GM21526 (cell line): ENCODE data around the gene DCAF15.
"Not testable (repeated sequence)": the region's sequence is repeated elsewhere in the genome, so short reads cannot be mapped to it uniquely, and the experiment has no call there.

Source experiments
- ATAC-seq: cut with Tn5 transposase; IDR thresholded peaks from one replicate; pipeline ENCODE4 v1.9.1; 2021; ENCODE audit warnings: moderate library complexity; ENCODE audit not compliant: unreplicated experiment, low FRiP score

DCAF15 gene

DNA sequence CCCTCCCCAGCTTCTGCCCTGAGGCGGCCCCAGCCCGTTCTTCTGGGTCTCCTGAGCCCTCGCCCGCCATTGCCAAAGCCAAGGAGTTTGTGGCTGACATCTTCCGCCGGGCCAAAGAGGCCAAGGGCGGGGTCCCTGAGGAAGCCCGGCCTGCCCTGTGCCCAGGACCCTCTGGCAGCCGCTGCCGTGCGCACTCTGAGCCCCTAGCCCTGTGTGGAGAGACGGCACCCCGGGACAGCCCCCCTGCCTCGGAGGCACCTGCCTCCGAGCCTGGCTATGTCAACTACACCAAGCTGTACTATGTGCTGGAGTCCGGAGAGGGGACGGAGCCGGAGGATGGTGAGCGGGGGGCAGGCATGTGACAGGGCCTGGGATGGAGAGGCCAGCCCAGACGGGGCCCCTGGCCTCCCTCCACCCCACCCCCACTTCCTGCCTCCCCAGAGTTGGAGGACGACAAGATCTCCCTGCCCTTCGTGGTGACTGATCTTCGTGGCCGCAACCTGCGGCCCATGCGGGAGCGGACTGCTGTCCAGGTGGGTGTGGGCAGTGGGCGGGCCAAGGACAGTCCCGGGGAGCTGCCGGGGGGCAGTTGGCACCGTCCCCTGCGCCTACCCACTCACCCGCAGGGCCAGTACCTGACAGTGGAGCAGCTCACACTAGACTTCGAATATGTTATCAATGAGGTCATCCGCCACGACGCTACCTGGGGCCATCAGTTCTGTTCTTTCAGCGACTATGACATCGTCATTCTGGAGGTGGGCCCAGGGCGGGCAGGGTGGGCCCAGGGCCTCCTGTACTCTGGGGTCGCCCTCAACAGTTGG, 7.0 kb downstream of the DCAF15 start:
- ATAC-seq: no peak

DNA sequence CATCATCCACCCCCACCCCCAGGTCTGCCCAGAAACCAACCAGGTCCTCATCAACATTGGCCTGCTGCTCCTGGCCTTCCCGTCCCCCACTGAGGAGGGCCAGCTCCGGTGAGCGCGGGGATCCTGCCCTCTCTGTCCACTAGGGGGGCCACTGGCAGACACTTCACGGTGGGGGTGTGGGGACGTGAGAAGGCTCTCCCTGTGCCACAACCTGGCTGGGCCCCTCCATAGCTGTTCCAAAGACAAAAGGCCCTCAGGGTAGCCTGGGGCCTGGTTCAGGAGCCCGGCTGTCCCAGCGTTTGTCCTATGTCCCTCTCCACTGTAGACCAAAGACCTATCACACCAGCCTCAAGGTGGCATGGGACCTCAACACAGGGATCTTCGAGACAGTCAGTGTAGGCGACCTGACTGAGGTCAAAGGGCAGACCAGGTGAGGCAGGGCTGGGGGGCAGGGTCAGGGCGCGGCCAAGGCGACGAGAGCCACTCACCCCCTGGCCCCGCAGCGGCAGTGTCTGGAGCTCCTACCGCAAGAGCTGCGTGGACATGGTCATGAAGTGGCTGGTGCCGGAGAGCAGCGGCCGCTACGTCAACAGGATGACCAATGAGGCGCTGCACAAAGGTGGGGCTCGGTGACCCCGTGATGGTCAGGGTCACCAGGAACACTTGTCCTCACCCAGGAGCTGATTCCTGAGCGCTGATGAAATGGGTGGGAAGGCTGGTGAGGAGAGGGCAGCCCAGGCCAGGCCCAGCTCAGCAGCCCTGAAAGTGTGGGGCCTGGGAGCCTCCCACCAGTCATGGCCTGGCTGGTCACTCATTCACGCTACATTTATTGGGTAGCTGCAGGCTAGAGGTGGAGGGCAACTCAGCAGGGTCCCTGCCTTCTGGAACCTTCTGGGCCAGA, 7.9 kb downstream of the DCAF15 start:
- ATAC-seq: no peak

DNA sequence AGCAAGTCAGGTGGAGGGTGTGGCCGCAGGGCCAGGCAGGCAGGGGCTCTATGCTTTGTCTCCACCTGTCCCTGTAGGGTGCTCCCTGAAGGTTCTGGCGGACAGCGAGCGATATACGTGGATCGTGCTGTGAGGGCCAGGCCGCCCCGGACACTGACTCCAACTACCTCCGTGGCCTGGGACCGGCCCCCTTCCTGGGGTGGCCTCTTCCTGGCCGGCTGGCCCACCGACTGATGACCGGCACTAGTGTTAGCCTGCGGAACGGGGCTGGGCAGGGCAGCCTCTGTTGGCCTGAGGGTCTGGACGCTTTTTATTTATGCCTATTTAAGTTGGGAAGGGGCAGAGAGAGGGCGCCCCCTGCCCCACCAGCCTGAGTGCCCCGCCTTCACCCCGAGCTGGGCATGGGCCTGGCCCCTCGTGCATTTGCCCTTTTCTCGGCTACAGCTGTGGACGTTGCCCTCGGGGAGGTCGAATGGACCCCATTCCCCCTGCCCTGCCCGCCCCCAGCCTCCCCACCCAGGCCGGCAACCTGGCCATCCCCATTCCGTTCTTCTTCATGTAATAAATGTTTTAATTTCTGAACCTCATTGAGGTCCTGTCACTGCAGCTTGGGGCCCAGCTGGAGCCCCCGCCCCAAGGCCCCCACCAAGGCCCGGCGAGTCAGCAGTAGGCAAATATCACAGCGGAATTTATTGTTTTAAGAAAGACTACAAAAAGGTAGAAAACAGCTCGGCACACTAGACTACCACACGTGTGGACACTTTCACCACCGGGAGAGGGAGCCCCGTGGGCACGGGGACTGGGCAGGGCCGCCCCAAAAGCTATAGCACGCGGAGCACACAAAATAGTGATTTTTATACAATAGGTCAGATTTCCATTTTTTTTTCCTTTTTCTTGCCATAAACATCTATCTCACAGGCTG, 8.8 kb downstream of the DCAF15 start:
- ATAC-seq: no peak

DNA sequence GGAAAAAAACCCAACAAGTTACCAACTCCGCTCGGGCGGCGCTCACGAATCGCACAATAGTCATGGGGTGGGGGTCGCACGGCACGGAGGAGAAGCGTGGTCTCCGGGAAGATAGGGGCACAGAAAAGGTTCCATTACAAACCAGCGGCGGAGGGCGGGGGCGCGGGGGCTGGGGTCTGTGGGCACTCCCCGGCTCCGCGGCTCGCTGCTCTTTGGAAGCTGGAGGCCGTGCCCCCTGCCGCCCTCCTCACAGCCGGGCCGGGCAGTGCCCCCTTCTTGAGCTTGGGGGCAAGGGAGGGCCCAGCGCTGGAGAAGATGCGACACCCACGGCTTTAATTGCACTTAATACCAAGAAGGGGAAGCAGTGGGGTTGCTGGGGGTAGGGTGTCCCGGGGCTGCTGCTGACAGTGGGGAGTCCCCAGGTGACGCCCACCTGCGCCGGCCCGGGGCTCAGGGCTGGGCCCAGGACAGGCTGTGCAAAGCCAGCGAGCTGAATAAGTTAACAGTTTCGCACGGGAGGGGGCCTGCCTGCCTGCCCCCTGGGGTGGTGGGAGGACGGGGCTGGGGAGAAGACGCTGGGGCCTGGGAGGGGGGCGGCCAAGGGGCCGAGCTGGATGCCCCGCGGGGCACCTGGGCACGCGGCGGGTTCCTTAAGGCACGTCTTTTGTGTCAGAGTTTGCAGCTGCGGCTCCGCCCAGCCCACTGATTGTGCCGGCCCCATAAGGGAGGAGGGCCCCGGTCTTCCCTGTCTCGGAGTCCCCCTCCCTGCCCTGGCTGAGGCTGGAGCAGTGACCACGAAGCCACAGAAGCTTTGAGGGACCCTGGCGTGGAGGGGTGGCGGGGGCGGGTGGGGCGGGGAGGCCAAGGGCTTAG, 9.8 kb downstream of the DCAF15 start:
- ATAC-seq: no peak

DNA sequence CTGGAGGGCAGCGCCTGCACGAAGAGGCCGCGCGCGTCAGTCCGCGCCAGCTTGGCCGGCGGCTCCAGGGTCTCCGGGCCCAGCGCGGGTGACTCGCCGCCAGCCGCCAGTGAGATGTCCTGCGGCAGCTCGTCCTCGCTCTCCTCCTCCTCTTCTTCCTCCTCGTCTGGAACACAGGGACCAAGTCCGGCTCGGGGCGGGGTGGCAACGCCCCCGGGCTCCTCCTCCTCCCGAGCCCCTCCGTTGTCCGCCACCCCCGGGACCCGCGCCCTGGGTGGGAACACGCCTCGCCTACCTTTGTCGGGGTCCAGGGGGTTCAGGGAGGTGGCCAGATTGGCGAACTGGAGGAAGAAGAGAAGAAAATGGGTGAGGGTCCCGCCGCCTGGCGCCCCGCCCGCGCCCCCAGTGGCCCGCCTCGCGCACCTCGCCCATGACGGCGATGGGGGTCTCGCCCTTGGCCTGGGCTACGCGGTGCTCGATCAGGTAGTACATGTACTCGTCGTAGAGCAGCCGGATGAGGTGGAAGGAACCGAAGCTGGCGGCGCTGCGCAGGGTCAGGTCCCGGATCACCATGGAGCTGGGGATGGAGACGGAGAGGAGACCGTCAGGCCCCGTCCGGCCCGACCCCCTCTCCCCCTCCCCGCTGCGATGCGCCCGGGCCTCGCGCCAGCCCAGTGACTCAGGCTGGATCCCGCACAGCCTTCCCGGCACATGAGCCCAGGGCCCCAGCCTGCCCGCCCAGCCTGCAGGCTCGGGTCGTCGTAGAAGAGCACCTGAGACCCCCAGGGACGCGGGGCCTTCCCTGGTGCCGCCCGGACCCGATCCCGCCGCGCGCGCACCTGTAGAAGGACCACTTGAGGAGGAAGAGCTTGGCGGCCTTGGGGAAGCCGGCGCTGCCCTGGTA, 10.6 kb downstream of the DCAF15 start:
- ATAC-seq: no peak

DNA sequence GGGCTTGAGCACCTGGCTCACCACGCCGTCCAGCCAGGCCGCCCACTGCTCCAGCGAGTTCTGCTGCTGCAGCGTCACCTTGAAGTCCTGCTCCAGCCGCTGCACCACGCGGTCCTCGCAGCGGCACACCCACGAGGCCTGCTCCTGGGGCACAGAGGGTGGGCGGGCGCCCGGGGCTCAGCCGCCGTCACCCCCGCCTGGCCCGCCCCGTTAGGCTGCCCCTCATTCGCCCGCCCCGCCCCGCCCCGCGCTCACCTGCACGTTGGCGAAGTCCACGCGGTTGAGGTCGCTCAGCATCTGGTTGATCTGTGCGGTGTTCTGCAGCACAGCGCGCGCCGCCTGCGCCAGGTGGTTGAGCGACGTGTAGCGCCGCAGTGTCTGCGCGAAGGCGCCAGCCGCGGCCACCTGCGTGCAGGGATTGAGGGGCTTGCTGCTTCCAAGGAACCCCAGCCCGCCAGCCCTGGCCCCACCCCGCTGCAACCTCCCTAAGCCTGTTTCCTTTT, 11.3 kb downstream of the DCAF15 start:
- no peak for ATAC-seq

DNA sequence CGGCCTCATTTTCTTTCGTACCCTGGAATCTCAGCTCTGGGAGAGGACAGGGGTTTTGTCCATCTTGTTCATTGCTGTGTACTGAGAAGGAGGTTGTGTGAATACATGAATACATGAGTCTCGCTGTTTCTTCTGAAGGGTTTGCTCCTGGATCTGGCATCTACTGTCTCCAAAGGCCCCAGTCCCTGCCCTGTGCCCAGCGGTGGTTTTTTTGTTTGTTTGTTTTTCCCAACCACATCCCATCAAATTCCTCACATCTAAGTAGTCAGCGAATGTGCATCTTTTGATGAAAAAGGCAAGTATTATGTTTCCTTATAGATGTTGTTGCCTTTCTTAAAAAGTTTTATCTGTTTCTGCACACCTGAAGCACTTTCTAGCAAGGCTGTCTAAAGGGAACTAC, 12.5 kb downstream of the DCAF15 start:
- no peak for ATAC-seq

DNA sequence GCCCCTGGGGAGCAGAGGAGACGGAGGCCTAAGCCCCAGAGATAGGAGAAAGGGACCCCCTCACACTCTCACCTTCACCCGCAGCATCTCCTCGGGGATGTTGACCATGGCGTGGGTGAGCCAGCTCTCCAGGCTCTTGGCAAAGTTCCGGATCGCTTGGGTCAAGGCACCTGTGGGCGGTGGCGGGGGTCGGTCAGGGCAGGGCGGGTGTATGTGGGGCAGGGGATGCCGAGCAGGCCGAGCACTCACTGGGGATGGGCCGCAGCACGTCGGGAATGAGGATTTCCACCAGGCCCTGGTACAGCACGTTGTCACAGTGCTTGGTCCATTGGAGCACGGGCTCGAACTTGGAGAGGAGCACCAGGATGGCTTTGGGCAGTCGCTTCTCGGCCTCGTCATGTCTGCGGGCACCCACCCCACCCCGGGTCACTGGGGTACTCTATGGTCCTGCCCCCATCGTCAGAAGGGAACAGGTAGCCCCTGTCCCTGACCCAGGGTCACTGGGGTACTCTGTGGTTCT, 13.1 kb downstream of the DCAF15 start:
- no peak for ATAC-seq

DNA sequence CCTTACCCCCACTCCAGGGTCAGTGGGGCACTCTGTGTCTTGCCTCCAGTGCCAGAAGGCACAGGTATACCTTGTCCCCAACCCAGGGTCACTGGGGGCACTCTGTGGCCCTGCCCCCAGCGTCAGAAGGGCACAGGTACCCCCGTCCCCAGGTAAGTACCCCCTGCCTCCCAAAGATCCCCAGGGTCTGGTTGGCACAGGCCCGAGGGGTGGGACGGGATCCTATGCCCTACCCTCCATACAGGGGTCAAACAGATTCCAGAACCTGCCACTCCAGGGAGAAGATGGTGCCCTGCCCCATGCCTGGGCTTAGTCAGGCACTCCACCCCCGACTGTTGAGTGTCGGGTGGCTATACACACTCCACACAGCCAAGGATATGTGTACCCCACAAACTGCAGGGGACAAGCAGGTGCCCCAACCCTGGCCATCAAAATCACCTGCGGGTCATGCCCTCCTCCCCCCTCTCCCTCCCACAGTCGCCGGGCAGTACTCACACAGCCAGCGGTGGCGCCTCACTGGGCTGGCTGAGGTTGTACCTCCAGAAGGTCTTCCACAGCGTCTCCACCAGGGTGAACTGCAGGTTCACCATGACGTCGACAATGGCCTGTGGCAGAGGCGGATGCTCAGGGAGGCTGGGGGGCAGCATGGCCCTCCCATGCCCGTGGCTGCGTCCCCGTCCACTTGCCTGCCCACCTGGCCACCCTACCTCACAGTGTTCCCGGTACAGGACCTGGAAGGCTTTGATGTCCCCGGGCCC, 13.8 kb downstream of the DCAF15 start:
- ATAC-seq: no peak

DNA sequence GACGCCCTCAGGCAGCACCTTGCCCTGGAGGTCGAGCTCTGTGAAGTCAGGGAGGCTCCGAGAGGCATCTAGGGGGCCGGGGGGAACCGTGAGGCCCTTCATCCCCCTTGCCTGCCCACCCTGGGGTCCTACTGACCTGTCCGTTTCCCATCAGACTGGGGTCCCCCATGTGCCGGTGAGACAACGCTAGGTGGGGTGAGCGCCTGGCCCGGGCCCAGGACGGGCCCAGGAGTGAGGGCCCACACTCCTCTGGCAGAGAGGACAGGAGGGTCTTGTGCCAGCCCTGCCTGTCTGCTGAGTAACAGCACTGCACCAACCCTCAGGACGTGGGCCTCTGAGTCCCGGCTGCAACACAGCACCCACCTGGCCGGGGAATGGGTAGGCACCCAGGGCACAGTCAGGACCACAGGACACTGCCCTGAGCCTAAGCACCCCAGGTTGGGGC, 14.4 kb downstream of the DCAF15 start:
- no peak for ATAC-seq

DNA sequence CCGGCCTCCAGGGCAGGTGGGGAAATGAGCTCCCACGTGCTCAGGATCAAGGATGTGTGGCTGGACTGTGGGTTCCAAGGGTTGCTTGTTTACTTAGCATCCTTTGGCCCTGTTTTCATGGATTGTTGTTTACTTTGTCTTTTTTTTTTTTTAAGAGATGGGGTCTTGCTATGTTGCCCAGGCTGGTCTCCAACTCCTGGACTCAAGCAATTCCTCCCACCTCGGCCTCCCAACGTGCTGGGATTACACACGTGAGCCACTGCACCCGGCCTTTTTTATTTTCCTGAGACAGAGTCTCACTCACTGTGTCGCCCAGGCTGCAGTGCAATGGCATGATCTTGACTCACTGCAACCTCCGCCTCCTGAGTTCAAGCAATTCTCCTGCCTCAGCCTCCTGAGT, 14.9 kb downstream of the DCAF15 start:
- ATAC-seq: not testable (repeated sequence)

DNA sequence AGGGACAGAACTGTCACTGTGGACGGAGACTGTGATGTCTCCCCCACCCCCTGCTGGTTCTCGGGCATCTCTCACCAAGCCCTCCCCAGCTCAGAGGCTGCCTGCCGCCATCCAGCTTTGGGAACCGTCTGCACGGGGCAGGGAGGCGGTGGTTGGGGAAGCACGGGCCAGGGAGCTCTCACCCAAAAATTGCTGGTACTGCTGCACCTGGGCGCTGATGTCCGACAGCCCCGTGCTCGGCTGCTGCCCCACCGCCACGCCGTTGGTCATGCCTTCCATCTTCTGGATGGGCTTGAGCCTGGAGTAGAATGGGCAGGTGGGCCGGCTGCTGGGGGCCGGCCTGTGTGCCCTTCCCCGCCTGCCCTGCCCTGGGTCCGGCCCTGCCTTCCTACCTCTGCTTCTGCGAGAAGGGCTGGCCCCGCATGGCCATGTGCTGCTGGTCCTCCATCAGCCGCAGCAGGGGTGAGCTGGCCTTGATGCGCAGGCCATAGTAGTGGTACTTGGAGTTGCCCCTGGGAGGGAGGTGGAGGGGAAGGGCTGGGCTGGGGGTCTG, 16.1 kb downstream of the DCAF15 start:
- no peak for ATAC-seq

DNA sequence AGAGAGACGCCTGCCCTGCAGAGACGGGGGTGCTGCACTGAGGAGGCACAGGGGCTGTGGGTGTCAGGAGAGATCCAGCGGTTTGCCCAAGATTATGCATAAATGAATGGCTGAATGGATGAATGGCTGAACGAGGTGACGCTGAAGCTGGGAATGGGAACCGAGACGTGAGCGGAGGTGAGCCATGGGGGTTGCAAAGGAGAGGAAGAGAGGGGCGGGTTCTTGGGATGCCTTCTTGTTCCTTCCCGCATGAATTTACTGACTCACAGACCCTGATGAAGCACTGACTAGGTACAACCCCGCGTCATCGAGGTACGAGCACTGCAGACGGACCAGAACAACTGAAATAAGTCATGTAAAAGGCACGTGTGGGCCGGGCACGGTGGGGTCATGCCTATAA, 16.7 kb downstream of the DCAF15 start:
- ATAC-seq: no peak

DNA sequence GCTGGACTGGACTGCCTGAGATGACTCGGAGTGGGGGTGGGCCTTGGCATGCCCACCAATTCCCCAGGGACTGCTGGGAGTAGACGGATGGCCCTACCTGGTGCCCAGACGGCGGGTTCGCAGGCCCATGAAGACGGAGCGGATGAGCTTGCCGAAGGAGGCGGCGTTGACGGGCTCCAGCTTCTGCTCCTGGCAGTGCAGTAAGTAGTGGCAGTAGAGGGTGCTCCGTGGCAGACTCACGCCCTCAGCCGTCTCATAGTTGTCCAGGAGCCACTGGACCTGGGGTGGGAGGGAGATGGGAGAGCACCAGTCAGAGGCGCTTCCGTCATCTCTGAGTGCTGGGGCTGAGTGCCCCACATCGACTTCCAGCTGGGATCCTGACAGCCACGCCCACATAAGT, 17.6 kb downstream of the DCAF15 start:
- no peak for ATAC-seq

DNA sequence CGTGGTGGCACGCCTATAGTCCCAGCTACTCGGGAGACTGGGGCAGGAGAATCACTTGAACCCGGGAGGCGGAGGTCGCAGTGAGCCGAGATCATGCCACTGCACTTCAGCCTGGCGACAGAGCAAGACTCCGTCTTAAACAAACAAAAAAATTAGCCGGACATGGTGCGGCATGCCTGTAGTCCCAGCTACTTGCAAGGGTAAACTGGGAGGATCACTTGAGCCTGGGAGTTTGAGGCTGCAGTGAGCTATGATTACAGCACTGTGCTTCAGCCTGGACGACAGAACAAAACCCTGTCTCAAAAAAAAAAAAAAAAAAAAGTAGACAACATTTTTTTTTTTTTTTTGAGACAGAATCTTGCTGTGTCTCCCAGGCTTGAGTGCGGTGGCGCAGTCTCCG, 19.6 kb downstream of the DCAF15 start:
- ATAC-seq: not testable (repeated sequence)

DNA sequence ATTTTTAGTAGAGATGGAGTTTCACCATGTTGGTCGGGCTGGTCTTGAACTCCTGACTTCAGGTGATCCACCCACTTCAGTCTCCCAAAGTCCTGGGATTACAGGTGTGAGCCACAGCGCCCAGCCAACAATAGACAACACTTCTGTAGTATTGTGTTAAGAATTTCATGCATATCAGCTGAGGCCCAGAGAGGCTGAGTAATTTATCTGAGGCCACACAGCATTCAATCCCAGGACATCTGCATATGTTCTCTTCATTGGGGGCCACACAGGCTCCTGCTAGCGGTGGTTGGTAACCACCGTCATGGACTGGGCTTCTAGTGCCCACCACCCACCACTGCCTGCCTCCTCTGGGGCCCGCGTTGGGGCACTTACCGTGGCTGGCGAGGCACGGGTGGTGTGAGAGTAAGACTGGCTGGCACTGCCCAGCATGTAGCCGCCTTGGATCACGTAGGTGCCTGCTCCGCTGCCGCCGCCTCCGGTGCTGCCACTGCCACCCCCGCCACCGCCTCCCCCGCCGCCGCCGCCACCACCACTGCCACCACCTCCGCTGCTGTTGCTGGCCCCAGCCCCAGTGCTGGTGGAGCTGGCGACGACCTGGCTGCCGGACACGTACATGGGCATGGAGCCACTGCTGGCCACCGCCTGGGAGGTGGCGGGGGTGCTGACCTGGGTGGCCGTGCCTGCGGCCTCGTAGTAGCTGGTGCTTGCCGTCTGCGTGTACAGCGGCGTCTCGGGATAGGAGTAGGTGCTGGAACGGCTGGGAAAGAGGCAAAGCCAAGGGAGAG, 20.3 kb downstream of the DCAF15 start:
- ATAC-seq: no peak
